ENCODE results near the gene AEBP2. TPM values are rescaled to one million over a fixed set of nuclear protein-coding genes. Genes with fewer than 3 reads are reported as not detected.

The AEBP2 gene
- total and polyA plus RNA-seq, 7 donors: 5.3 to 24.6 (median 21.6) TPM

DNA sequence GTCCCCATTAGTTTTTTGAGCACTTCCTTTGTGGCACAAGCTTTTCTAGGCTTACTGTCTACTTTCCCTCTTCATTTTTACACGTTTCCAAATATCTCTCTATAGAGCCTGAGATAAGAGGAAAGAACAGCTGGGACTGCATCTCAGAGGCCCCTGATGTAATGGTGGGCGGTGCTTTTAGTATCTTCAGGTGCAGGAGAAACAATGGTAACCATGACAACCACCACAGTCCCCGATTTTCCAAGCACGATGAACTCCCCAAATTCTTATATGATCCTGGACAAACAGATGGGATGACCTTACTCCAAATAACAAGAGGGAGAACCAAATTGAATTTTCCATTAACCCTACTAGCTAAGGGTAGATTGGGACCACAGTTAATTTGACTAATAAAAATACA is 103.3 kb downstream of the AEBP2 start:
- no peaks in the 10 kb centered on the region for H3K27me3 ChIP-seq (ENCODE audit: insufficient read depth in 3 of 3, low read length in 2 of 3)
- 51 to 60% (median 52%) methylated on average over 4 of the region's 4 CpGs for WGBS, 3 donors
- peaks cover 6% of the 10 kb centered on the region for H3K9me3 ChIP-seq
- no peak overlapping the region for H3K27ac ChIP-seq
- intact Hi-C loops (cut with DNase I): no loop called here
- no peak for TF ChIP-seq CTCF (IDR thresholded peaks at IDR 0.05)
- ATAC-seq (no peak), DNase-seq (no peak)
- no peaks in the 10 kb centered on the region for H3K36me3 ChIP-seq (ENCODE audit: insufficient read depth in 1 of 2, low read depth in 1 of 2)
- no peak overlapping the region for H3K4me3 ChIP-seq
- H3K4me1 ChIP-seq: peaks cover 14% of the 10 kb centered on the region

DNA sequence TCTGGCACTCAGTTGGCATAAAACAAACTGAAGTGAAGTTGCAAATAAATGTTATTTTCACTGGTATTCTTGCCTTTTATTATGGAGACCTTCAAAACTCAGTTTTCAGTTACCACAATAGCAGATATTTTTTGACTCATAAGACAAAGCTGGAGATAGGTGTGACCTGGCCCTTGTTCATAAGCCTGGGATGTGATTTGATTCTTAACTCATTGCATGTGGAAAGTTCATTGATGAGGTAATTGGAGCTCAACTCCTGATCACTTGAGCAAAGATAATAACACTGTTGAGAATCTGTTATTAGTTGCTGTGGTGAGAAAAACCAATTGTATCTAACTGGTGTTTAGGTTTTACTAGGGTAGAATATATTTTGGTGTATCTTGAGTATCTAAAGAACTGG is 105.1 kb downstream of the AEBP2 start:
- TF ChIP-seq CTCF (IDR thresholded peaks at IDR 0.05): no peak
- Histone ChIP-seq H3K4me1 (peaks cover 14% of the 10 kb centered on the region), H3K27me3 (ENCODE audit: insufficient read depth in 3 of 3, low read length in 2 of 3) (no peaks in the 10 kb centered on the region), H3K27ac (no peak overlapping the region), H3K4me3 (no peak overlapping the region), H3K36me3 (ENCODE audit: insufficient read depth in 1 of 2, low read depth in 1 of 2) (no peaks in the 10 kb centered on the region), H3K9me3 (peaks cover 6% of the 10 kb centered on the region)
- no peak for DNase-seq
- no peak for ATAC-seq
- intact Hi-C loops (cut with DNase I): no loop called here

DNA sequence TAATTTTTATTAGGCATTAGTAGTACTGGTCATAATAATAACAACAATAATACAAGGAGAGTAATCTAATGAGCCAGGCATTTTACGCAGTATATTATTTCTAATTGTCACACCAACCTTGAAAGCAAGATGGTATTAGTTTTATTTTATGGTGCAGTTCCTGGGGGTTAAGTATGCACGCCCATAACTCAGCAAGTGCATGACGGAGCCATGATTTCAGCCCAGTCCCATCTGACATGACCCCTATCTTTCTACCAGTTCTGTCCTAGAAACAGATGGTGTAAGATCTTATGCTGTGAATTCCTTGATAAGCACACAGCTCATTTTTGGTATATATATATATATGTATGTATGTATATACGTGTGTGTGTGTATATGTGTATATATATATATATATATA is 106.0 kb downstream of the AEBP2 start:
- DNase-seq (no peak), ATAC-seq (no peak)
- Histone ChIP-seq H3K36me3 (ENCODE audit: insufficient read depth in 1 of 2, low read depth in 1 of 2) (no peaks in the 10 kb centered on the region), H3K27ac (no peak overlapping the region), H3K9me3 (peaks cover 6% of the 10 kb centered on the region), H3K27me3 (ENCODE audit: insufficient read depth in 3 of 3, low read length in 2 of 3) (no peaks in the 10 kb centered on the region), H3K4me1 (peaks cover 14% of the 10 kb centered on the region), H3K4me3 (no peak overlapping the region)
- TF ChIP-seq CTCF (IDR thresholded peaks at IDR 0.05): no peak
- WGBS, 3 donors: 84 to 91% (median 88%) methylated on average over 4 of the region's 4 CpGs
- intact Hi-C loops (cut with DNase I): no loop called here

DNA sequence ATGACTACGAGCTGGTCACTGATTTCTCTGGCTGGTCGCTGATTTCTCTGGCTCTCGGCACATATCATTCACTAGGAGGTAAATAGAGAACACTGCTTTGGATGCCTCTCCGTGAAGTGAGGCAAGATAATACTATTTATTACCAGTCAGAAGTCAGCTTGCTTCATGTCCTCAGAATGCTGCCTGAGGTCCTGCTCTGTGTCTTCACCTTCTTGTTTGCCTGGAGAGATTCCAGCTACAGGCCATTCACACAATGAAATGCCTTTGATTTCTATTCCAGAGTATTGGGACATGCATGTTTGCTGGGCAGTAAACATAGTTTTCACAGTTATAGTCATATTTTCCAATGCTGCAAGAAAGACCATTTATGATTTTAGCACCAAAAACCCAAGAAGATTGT is 106.7 kb downstream of the AEBP2 start:
- Histone ChIP-seq H3K27ac (no peak overlapping the region), H3K27me3 (ENCODE audit: insufficient read depth in 3 of 3, low read length in 2 of 3) (no peaks in the 10 kb centered on the region), H3K4me1 (peaks cover 14% of the 10 kb centered on the region), H3K36me3 (ENCODE audit: insufficient read depth in 1 of 2, low read depth in 1 of 2) (no peaks in the 10 kb centered on the region), H3K4me3 (no peak overlapping the region), H3K9me3 (no peaks in the 10 kb centered on the region)
- WGBS, 3 donors: 15 to 32% (median 24%) methylated on average over 4 of the region's 4 CpGs
- intact Hi-C loops (cut with DNase I): no loop called here
- no peak for TF ChIP-seq CTCF (IDR thresholded peaks at IDR 0.05)
- peak in 1 of 2 donors; percentile 20 for DNase-seq
- peak; percentile 77 to 98 (median 94) for ATAC-seq

- ATAC-seq: peak in 1 of 4 donors; percentile 28
- Histone ChIP-seq H3K4me3 (peak overlapping the region; percentile 13), H3K27me3 (ENCODE audit: insufficient read depth in 3 of 3, low read length in 2 of 3) (no peaks in the 10 kb centered on the region), H3K36me3 (ENCODE audit: insufficient read depth in 1 of 2, low read depth in 1 of 2) (no peaks in the 10 kb centered on the region), H3K9me3 (no peaks in the 10 kb centered on the region), H3K4me1 (peaks cover 14% of the 10 kb centered on the region), H3K27ac (peak overlapping the region; percentile 6)
- DNase-seq: no peak
- intact Hi-C loops (cut with DNase I): no loop called here
- TF ChIP-seq CTCF (IDR thresholded peaks at IDR 0.05): no peak
- WGBS, 3 donors: 27 to 35% (median 27%) methylated on average over 7 of the region's 7 CpGs
These were observed 107.4 kb downstream of the AEBP2 start for GRCh38 chr12:19546611-19547162.

Data from psoas muscle (tissue), 8 donors.